HEK293 (cell line): ENCODE data around the gene NTN5.
A peak's percentile ranks its signal among the peaks of the same experiment; 100 is the strongest.

Source experiments
- EGR2 ChIP-seq: fragments of 450-650 bp; formaldehyde crosslinking; IDR thresholded peaks from 2 replicates; pipeline ENCODE4 v1.5.1; 2016; ENCODE audit warnings: low read depth, missing biosample characterization, missing genetic modification characterization
- HOXC10 ChIP-seq: sonication (generic); formaldehyde crosslinking; IDR thresholded peaks from 2 replicates; pipeline ENCODE4 v1.8.1; 2023; ENCODE audit warnings: mild to moderate bottlenecking, missing genetic modification reagents
- MZF1 ChIP-seq: fragments of 450-650 bp; formaldehyde crosslinking; IDR thresholded peaks from 2 replicates; pipeline ENCODE4 v1.5.1; 2017; ENCODE audit warnings: missing biosample characterization, missing genetic modification characterization, borderline replicate concordance
- SCRT1 ChIP-seq: fragments of 450-650 bp; formaldehyde crosslinking; IDR thresholded peaks from 2 replicates; pipeline ENCODE4 v1.5.1; 2016; ENCODE audit warnings: missing biosample characterization, missing genetic modification characterization, borderline replicate concordance
- TRIM28 ChIP-seq: IDR thresholded peaks from 2 replicates; pipeline ENCODE4 v1.6.1; 2011; ENCODE audit warnings: low read length, control low read depth, borderline replicate concordance
- ZBTB1 ChIP-seq: fragments of 450-650 bp; formaldehyde crosslinking; IDR thresholded peaks from 2 replicates; pipeline ENCODE4 v1.5.1; 2016; ENCODE audit warnings: missing biosample characterization, missing genetic modification characterization
- ZFP41 ChIP-seq: fragments of 450-650 bp; formaldehyde crosslinking; IDR thresholded peaks from 2 replicates; pipeline ENCODE4 v1.5.1; 2016; ENCODE audit warnings: missing biosample characterization, missing genetic modification characterization, borderline replicate concordance
- ZNF140 ChIP-seq: fragments of 450-650 bp; formaldehyde crosslinking; IDR thresholded peaks from 2 replicates; pipeline ENCODE4 v1.5.1; 2016; ENCODE audit warnings: missing biosample characterization, missing genetic modification characterization
- ZNF155 ChIP-seq: fragments of 450-650 bp; formaldehyde crosslinking; IDR thresholded peaks from 2 replicates; pipeline ENCODE4 v1.5.1; 2016; ENCODE audit warnings: missing biosample characterization, missing genetic modification characterization
- ZNF16 ChIP-seq: fragments of 450-650 bp; formaldehyde crosslinking; IDR thresholded peaks from 2 replicates; pipeline ENCODE4 v1.5.1; 2016; ENCODE audit warnings: low read depth, missing biosample characterization, missing genetic modification characterization
- ZNF174 ChIP-seq: fragments of 450-650 bp; formaldehyde crosslinking; IDR thresholded peaks from 2 replicates; pipeline ENCODE4 v1.5.0; 2017; ENCODE audit warnings: missing biosample characterization, mild to moderate bottlenecking, missing genetic modification characterization
- ZNF175 ChIP-seq: fragments of 450-650 bp; formaldehyde crosslinking; IDR thresholded peaks from 2 replicates; pipeline ENCODE4 v1.5.1; 2016; ENCODE audit warnings: missing biosample characterization, missing genetic modification characterization
- ZNF2 ChIP-seq: fragments of 450-650 bp; formaldehyde crosslinking; IDR thresholded peaks from 2 replicates; pipeline ENCODE4 v1.5.1; 2016; ENCODE audit warnings: missing biosample characterization, missing genetic modification characterization
- ZNF23 ChIP-seq: fragments of 450-650 bp; formaldehyde crosslinking; IDR thresholded peaks from 2 replicates; pipeline ENCODE4 v1.5.1; 2016; ENCODE audit warnings: missing biosample characterization, missing genetic modification characterization, borderline replicate concordance
- ZNF239 ChIP-seq: fragments of 450-650 bp; formaldehyde crosslinking; IDR thresholded peaks from 2 replicates; pipeline ENCODE4 v1.5.1; 2016; ENCODE audit warnings: missing biosample characterization, missing genetic modification characterization
- ZNF324 ChIP-seq: fragments of 450-650 bp; formaldehyde crosslinking; IDR thresholded peaks from 2 replicates; pipeline ENCODE4 v1.5.1; 2016; ENCODE audit warnings: missing biosample characterization, missing genetic modification characterization
- ZNF366 ChIP-seq: fragments of 450-650 bp; formaldehyde crosslinking; conservative IDR thresholded peaks from 2 replicates; pipeline ENCODE4 v1.5.1; 2016; ENCODE audit warnings: missing biosample characterization, missing genetic modification characterization
- ZNF426 ChIP-seq: fragments of 450-650 bp; formaldehyde crosslinking; IDR thresholded peaks from 2 replicates; pipeline ENCODE4 v1.5.1; 2017; ENCODE audit warnings: missing biosample characterization, missing genetic modification characterization, mild to moderate bottlenecking, inconsistent platforms, moderate library complexity
- ZNF48 ChIP-seq: fragments of 450-650 bp; formaldehyde crosslinking; IDR thresholded peaks from 2 replicates; pipeline ENCODE4 v1.5.1; 2016; ENCODE audit warnings: missing biosample characterization, missing genetic modification characterization
- ZNF510 ChIP-seq: fragments of 450-650 bp; formaldehyde crosslinking; IDR thresholded peaks from 2 replicates; pipeline ENCODE4 v1.5.1; 2018; ENCODE audit warnings: mild to moderate bottlenecking, missing genetic modification characterization, missing biosample characterization; ENCODE audit not compliant: insufficient replicate concordance
- ZNF558 ChIP-seq: fragments of 450-650 bp; formaldehyde crosslinking; IDR thresholded peaks from 2 replicates; pipeline ENCODE4 v1.5.1; 2016; ENCODE audit warnings: missing biosample characterization, missing genetic modification characterization
- ZNF571 ChIP-seq: fragments of 450-650 bp; formaldehyde crosslinking; IDR thresholded peaks from 2 replicates; pipeline ENCODE4 v1.5.0; 2017; ENCODE audit warnings: missing biosample characterization, missing genetic modification characterization
- ZNF610 ChIP-seq: fragments of 450-650 bp; formaldehyde crosslinking; IDR thresholded peaks from 2 replicates; pipeline ENCODE4 v1.5.1; 2016; ENCODE audit warnings: missing biosample characterization, missing genetic modification characterization, borderline replicate concordance
- ZNF629 ChIP-seq: fragments of 450-650 bp; formaldehyde crosslinking; IDR thresholded peaks from 2 replicates; pipeline ENCODE4 v1.5.1; 2017; ENCODE audit warnings: missing biosample characterization, missing genetic modification characterization
- ZNF670 ChIP-seq: fragments of 450-650 bp; formaldehyde crosslinking; IDR thresholded peaks from 2 replicates; pipeline ENCODE4 v1.5.1; 2016; ENCODE audit warnings: missing biosample characterization, missing genetic modification characterization, low read depth
- ZNF677 ChIP-seq: fragments of 450-650 bp; IDR thresholded peaks from 2 replicates; pipeline ENCODE4 v1.5.0; 2018; ENCODE audit warnings: missing biosample characterization, mild to moderate bottlenecking, missing genetic modification characterization, moderate library complexity
- ZNF76 ChIP-seq: fragments of 450-650 bp; formaldehyde crosslinking; IDR thresholded peaks from 2 replicates; pipeline ENCODE4; 2016; ENCODE audit warnings: low read depth, missing biosample characterization, missing genetic modification characterization, borderline replicate concordance
- ZXDB ChIP-seq: fragments of 450-650 bp; formaldehyde crosslinking; IDR thresholded peaks from 2 replicates; pipeline ENCODE4 v1.5.1; 2016; ENCODE audit warnings: missing biosample characterization, missing genetic modification characterization
- TF ChIP-seq, protein P1 (sequence below): fragments of 450-650 bp; formaldehyde crosslinking; IDR thresholded peaks from 2 replicates; pipeline ENCODE4 v1.5.1; 2017; ENCODE audit warnings: missing biosample characterization, missing genetic modification characterization
- TF ChIP-seq, protein P2 (sequence below): IDR thresholded peaks from 2 replicates; pipeline ENCODE4 v1.6.1; 2011; ENCODE audit warnings: mild to moderate bottlenecking, low read depth, low read length, borderline replicate concordance
- TF ChIP-seq, protein P3 (sequence below): fragments of 450-650 bp; formaldehyde crosslinking; IDR thresholded peaks from 2 replicates; pipeline ENCODE4 v1.5.1; 2016; ENCODE audit warnings: missing biosample characterization, missing genetic modification characterization
- TF ChIP-seq, protein P4 (sequence below): fragments of 450-650 bp; formaldehyde crosslinking; IDR thresholded peaks from 2 replicates; pipeline ENCODE4 v1.5.1; 2016; ENCODE audit warnings: missing biosample characterization, missing genetic modification characterization
- TF ChIP-seq, protein P5 (sequence below): fragments of 450-650 bp; IDR thresholded peaks from 2 replicates; pipeline ENCODE4 v1.5.1; 2018; ENCODE audit warnings: missing biosample characterization, mild to moderate bottlenecking, missing genetic modification characterization

Gene NTN5

DNA sequence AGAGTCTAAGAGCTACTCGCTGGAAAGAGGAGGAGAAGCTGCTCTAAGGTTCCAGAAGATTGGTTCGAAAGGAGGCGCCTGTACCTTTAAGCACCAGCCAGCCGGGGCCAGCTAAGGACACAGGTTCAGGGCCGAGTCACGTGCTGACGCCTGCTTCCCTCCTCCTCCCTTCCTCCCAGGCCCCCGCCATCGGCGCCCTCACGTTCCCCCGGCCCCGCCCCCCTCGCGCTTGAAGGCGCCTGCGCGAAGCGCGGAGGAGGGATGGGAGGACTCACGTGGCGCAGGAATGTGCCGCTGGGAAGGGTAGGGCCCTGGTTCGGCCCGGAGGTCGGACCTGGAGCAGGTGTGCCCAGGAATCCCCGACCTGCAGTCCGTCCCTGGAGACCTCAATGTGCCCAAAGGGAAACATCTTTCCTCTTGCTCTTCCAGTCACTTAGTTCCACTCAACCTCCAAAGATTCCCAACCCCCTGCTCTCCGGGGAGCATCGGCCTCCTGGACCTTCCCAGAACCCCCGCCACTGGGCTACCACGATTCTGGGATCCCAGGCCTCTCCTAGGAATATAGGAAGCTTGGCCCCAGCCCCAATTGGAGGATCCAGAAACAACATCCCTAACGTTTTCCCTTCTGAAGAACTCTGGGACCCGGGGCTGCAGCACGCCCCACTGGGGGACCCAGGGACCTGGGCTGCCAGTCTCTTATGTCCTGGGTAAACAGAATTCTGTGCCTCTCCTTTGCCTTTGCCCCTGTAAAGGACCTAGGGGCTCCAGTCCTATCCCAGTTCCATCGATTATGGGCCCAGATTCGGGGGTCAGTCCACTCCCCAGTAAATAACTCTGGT, 38.2 kb downstream of the NTN5 start (continued):
- TF ChIP-seq ZNF510 (tag by site-specific recombination) (no peak), ZNF558 (tag by site-specific recombination) (no peak), ZNF76 (tag by site-specific recombination) (peak; percentile 94), ZNF174 (tag by site-specific recombination) (no peak), ZNF23 (tag by site-specific recombination) (no peak), ZFP41 (tag by site-specific recombination) (no peak), HOXC10 (CRISPR knock-in tag) (no peak), ZBTB1 (tag by site-specific recombination) (no peak), TRIM28 (no peak), ZNF629 (tag by site-specific recombination) (no peak; the same call in 1 of the 2 replicates), ZNF140 (no peak), ZNF366 (peak; percentile 99), ZNF48 (no peak), ZNF16 (tag by site-specific recombination) (no peak), ZNF426 (tag by site-specific recombination) (no peak), ZNF324 (tag by site-specific recombination) (no peak), ZNF175 (tag by site-specific recombination) (no peak), SCRT1 (tag by site-specific recombination) (no peak), MZF1 (tag by site-specific recombination) (0 out of 2 replicates have a peak, but pooled peaks have one; percentile 46), EGR2 (peak; percentile 88), ZNF2 (peak; percentile 48; the same call in 1 of the 2 replicates), ZNF571 (tag by site-specific recombination) (no peak), ZNF155 (tag by site-specific recombination) (no peak), ZNF239 (tag by site-specific recombination) (no peak), ZNF677 (tag by site-specific recombination) (no peak), ZNF610 (tag by site-specific recombination) (no peak), ZXDB (peak; percentile 71), ZNF670 (no peak)
- TF ChIP-seq, protein P1, sequence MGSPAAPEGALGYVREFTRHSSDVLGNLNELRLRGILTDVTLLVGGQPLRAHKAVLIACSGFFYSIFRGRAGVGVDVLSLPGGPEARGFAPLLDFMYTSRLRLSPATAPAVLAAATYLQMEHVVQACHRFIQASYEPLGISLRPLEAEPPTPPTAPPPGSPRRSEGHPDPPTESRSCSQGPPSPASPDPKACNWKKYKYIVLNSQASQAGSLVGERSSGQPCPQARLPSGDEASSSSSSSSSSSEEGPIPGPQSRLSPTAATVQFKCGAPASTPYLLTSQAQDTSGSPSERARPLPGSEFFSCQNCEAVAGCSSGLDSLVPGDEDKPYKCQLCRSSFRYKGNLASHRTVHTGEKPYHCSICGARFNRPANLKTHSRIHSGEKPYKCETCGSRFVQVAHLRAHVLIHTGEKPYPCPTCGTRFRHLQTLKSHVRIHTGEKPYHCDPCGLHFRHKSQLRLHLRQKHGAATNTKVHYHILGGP (tag by site-specific recombination) = no peak
- TF ChIP-seq, protein P2, sequence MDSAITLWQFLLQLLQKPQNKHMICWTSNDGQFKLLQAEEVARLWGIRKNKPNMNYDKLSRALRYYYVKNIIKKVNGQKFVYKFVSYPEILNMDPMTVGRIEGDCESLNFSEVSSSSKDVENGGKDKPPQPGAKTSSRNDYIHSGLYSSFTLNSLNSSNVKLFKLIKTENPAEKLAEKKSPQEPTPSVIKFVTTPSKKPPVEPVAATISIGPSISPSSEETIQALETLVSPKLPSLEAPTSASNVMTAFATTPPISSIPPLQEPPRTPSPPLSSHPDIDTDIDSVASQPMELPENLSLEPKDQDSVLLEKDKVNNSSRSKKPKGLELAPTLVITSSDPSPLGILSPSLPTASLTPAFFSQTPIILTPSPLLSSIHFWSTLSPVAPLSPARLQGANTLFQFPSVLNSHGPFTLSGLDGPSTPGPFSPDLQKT = no peak
- TF ChIP-seq, protein P3, sequence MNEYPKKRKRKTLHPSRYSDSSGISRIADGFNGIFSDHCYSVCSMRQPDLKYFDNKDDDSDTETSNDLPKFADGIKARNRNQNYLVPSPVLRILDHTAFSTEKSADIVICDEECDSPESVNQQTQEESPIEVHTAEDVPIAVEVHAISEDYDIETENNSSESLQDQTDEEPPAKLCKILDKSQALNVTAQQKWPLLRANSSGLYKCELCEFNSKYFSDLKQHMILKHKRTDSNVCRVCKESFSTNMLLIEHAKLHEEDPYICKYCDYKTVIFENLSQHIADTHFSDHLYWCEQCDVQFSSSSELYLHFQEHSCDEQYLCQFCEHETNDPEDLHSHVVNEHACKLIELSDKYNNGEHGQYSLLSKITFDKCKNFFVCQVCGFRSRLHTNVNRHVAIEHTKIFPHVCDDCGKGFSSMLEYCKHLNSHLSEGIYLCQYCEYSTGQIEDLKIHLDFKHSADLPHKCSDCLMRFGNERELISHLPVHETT (tag by site-specific recombination) = no peak
- TF ChIP-seq, protein P4, sequence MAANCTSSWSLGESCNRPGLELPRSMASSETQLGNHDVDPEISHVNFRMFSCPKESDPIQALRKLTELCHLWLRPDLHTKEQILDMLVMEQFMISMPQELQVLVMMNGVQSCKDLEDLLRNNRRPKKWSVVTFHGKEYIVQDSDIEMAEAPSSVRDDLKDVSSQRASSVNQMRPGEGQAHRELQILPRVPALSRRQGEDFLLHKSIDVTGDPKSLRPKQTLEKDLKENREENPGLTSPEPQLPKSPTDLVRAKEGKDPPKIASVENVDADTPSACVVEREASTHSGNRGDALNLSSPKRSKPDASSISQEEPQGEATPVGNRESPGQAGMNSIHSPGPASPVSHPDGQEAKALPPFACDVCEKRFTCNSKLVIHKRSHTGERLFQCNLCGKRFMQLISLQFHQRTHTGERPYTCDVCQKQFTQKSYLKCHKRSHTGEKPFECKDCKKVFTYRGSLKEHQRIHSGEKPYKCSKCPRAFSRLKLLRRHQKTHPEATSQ (tag by site-specific recombination) = no peak
- TF ChIP-seq, protein P5, sequence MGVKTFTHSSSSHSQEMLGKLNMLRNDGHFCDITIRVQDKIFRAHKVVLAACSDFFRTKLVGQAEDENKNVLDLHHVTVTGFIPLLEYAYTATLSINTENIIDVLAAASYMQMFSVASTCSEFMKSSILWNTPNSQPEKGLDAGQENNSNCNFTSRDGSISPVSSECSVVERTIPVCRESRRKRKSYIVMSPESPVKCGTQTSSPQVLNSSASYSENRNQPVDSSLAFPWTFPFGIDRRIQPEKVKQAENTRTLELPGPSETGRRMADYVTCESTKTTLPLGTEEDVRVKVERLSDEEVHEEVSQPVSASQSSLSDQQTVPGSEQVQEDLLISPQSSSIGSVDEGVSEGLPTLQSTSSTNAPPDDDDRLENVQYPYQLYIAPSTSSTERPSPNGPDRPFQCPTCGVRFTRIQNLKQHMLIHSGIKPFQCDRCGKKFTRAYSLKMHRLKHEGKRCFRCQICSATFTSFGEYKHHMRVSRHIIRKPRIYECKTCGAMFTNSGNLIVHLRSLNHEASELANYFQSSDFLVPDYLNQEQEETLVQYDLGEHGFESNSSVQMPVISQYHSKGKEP (tag by site-specific recombination) = no peak
